GM21786 (cell line): ENCODE data around the gene IFT20.
"Not testable (repeated sequence)": the region's sequence is repeated elsewhere in the genome, so short reads cannot be mapped to it uniquely, and the experiment has no call there.

Source experiments
- ATAC-seq: cut with Tn5 transposase; IDR thresholded peaks from one replicate; pipeline ENCODE4 v1.9.1; 2021; ENCODE audit not compliant: unreplicated experiment

IFT20 gene

GRCh38 chr17:28317099-28317965, 17.9 kb downstream of the IFT20 start:
- no peak for ATAC-seq

GRCh38 chr17:28315846-28316705, 19.2 kb downstream of the IFT20 start:
- ATAC-seq: no peak

- no peak for ATAC-seq
Measured at GRCh38 chr17:28313841-28314240, 21.4 kb downstream of the IFT20 start.

GRCh38 chr17:28306954-28307401, 28.3 kb downstream of the IFT20 start:
- ATAC-seq: no peak

GRCh38 chr17:28298449-28298848, 36.8 kb downstream of the IFT20 start:
- ATAC-seq: no peak

- ATAC-seq: no peak
Measured at GRCh38 chr17:28295677-28296578, 39.3 kb downstream of the IFT20 start.

GRCh38 chr17:28293994-28294393, 41.3 kb downstream of the IFT20 start:
- ATAC-seq: no peak

GRCh38 chr17:28292878-28293277, 42.4 kb downstream of the IFT20 start:
- not testable (repeated sequence) for ATAC-seq

GRCh38 chr17:28291780-28292330, 43.4 kb downstream of the IFT20 start:
- ATAC-seq: no peak

GRCh38 chr17:28290703-28291102, 44.6 kb downstream of the IFT20 start:
- ATAC-seq: no peak

- no peak for ATAC-seq
Measured at GRCh38 chr17:28285965-28286364, 49.3 kb downstream of the IFT20 start.

GRCh38 chr17:28282596-28282995, 52.7 kb downstream of the IFT20 start:
- no peak for ATAC-seq

- ATAC-seq: no peak
Measured at GRCh38 chr17:28280826-28281225, 54.4 kb downstream of the IFT20 start.

- no peak for ATAC-seq
Measured at GRCh38 chr17:28279411-28279810, 55.9 kb downstream of the IFT20 start.
